Measurements from ENCODE around the gene RALGAPA2. TPM values are rescaled to one million over a fixed set of nuclear protein-coding genes. Genes with fewer than 3 reads are reported as not detected.
"Not testable (repeated sequence)": the region's sequence is repeated elsewhere in the genome, so short reads cannot be mapped to it uniquely, and the experiment has no call there.

Gene RALGAPA2
- total RNA-seq, 1 experiment from 2014 or later, result 20.1 TPM

DNA sequence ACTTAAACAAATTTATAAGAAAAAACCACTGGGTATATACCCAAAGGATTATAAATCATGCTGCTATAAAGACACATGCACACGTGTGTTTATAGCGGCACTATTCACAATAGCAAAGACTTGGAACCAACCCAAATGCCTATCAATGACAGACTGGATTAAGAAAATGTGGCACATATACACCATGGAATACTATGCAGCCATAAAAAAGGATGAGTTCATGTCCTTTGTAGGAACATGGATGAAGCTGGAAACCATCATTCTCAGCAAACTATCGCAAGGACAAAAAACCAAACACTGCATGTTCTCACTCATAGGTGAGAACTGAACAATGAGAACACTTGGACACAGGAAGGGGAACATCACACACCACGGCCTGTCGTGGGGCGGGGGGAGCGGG is 169.1 kb downstream of the RALGAPA2 start:
- DNase-seq (ENCODE audit: low spot score), result not testable (repeated sequence)

DNA sequence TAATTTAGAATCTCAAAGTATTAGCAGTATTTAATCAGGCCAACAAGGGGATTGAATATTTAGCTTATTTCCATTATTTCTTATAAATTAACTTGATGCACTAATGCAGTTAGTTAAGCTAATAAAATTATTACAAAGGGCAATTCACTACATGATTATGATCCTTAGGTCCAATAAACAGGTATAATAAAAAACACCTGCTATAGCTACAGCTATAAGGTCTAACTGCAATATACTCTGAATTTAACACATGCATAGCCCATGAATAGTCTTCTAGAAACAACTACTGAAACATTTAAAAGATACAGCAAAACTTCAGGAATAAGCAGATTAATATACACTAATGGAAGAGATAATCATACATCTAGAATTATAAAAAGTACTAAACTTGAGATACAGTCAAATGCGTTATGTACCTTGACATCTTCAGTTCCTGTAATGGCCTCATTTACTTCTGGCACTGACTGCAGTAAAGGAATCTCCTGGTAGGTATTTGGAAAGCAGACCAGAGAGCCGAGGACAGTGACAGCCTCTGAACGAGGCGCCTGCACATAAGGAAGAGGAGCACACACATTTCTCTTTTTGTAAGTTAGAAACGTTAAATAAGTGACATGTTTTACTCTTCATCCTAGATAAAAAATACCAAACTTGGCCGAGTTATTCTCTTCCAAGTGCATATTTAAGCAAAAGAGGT is 176.1 kb downstream of the RALGAPA2 start:
- DNase-seq (ENCODE audit: low spot score), result no peak

DNA sequence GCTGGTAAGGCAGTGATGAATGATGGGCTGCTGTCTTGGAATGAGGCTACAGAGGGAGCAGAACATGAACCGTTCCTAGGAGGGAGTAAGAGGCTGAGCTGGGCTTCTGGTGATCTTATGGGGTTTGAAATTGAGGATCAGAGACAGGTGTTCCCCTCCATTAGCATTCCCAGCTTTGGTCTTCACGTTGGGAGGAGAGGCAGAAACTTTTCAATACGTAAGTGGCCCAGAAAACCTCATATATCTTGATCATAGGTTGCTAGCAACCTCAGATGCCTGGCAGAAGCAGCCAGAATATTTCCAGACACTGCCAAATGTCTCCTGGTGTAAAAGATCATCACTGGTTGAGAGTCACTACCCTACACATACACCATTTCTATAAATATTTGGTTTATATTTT is 177.4 kb downstream of the RALGAPA2 start:
- no peak for DNase-seq (ENCODE audit: low spot score)

DNA sequence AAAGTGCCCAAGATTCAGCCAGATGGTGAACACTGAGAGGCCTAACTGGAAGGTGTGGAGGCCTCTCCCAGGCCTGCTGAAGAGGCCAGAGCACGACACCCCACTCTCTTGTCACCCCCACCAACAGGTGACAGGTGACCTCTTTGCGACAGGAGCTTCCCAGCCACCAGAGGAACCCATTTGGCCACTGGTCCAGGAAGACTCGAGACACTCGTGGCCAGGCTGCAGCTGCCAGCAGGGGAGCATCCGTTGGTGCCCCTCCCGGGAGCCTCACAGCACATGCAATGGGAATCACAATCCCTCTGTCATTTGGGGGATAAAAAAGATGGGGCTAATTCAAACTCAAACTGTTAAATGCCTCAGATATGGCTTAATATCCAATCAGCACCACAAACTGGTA is 181.2 kb downstream of the RALGAPA2 start:
- DNase-seq (ENCODE audit: low spot score), result no peak

DNA sequence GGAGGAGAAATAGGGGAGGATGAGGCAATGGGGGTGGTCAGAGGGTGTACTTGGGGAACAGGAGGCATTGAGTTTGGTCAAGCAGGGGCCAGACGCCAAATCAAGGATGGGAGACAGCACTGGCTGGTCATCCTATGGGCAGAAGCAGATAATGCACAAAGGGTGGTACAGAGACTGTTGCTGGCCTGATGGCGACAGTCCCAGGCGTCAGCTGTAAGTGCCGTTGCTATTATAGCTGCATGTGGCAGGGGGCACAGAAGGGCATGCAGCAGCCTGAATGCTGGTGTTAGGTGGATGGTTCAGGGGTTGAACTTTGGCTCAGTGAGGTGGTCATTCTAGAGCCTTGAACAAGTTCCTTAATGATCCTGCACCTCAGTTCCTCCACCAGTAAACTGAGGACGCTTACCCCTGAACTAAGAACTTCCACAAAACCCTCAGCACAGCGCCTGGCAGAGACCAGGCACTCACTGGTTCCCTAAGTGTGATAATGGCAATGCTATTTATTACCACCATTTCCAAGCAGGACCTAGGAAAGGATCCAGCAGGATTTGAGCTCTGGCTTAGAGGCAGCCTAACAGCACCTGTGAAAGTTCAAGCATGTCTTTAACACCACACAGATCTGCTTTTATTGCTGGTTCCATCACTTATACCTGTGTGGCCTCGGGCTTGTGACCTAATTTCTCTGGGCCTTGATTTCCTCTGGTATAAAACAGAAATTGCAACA is 181.9 kb downstream of the RALGAPA2 start:
- DNase-seq (ENCODE audit: low spot score), result no peak

DNA sequence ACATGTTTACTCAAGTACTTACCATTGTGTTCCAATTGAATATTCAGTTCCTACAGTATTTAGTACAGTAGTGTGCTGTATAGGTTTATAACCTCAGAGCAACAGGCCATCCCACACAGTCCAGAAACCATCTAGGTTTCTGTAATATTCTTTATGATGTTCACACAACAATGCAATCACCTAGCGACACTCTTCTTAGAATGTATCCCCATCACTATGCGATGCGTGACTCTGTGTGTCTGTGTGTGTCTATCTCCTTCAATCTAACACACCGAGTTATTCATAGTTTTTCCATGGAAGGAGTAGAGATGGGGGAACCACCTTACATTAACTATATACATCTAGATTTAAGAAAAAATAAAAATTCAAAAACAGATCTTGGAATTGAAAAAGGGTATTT is 182.8 kb downstream of the RALGAPA2 start:
- no peak for DNase-seq (ENCODE audit: low spot score)

DNA sequence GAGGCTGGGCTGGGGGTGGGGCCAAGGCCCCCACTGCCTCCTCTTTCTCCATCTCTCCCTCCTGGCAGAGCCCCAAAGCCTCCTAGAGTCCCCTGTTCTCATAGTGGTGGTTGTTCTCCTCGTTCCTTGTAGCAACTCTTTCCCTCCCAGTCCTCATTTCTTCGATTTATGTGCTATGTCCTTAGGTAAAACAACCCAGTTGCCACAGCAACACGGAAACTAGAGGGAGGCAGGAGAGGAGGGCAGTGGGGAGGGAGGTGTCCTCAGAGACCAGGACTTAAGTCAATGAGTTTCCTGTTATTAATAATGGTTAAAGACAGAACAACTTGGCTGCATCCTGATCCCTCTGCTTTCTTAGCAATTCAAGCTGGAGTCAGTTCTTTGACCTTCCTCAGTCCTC is 183.6 kb downstream of the RALGAPA2 start:
- DNase-seq (ENCODE audit: low spot score), result no peak

DNA sequence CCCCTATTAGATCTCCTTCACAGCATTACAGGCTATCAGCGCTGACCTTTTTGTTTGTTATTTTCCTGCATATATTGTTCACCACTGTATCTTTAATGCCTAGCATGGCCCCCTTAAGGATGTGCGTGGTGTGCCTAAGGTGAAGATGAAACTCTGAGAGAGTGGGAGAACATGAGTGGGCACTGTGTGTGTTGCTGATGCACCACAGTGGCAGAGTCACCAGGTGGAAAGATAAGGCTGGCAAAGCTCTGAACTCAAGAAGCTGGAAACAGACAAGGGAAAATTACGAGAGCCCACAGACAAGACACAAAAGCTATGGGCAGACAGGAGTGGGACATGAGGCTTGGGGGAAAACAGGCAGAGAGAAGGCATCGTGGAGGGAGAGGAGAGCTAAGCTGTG is 184.8 kb downstream of the RALGAPA2 start:
- no peak for DNase-seq (ENCODE audit: low spot score)

DNA sequence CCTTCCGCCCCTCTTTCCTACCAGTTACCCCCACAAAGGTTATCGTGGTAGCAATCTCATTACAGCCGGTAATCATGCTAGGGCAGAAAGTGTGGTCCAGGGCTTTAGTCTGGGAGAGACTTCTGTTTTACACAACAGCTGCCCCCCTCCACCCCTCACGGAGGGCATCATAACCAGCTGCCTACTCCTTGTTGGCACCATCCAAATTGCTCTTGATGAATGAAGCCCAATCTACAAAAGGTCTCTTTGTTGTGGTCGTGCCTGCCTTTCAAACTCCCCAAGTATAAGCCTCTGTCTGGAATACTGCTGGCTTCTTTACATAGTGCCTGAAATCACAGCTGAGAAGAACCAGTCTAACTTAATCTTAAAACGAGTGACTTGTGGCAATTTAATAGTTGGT is 186.7 kb downstream of the RALGAPA2 start:
- no peak for DNase-seq (ENCODE audit: low spot score)

DNA sequence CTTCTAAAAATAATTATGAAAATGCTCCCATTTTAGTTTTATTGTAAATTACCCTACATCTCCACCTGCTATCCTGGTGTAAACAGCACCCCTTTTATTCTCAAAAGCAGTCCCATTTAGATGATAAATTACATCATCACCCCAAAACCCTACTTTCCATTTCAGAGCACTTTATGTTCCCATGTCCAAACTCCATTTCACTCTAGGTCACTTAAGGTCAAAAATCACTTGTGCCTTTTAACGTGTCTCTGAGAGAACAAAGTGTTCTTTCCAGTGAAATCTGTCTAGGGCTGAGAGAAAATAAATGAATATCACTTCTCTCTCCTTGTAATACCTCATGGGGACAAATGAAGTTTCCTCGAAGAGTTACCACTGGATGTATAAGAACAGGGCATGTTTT is 187.2 kb downstream of the RALGAPA2 start:
- DNase-seq (ENCODE audit: low spot score), result no peak

DNA sequence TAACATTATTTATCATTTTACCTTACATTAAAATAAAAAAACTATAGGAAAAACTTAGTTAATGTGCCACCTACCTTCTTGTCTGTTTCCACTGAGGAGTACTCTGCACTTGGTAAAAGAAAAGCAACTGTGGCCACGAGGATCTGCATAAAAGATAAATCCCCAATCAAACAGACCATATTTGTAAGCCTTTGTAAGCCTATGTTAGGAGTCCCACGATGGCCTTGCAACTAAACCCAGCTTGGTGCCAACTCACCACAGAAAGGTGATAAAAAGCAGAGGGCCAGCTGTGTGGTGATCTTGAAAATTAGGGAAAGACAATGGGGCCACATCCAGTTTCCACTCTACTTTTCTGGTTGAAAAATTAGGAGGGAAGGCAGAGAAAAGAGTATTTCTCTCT is 187.7 kb downstream of the RALGAPA2 start:
- no peak for DNase-seq (ENCODE audit: low spot score)

DNA sequence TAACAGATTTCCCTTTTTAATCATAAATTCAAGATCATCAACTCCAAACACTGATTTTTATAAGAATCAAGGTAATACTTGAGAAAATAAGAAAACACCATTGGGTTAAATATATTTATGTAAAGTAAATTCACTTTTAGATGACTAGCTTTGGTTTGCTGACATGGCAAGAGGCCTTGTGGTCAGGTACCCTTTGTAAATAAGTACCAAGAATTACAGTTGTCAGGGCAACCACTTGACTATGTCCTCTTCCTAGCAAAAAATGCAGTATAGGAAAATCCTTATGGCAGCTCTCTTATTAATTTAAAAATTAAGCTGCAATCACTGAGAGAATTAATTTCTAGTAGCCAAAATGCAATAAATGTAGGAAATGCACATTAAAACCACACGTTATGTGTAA is 190.7 kb downstream of the RALGAPA2 start:
- DNase-seq (ENCODE audit: low spot score), result no peak

DNA sequence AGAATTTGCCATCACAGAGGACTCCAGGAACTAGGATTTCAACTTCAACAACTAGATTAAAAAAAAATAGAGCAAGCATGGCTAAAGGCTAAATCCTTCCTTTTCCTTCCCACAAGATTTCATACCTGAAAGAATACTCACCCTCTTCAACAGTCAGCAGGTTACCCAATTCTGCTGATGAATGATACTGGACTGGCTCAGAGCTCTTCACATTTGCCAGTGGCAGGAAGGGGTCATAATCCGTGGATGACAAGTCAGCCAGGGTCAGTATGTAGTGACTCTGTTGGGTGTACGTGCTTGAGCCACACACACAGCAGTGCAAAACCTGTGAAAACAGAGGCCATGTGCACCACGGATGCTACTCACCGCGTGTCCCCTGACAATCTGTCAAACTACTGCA is 191.7 kb downstream of the RALGAPA2 start:
- no peak for DNase-seq (ENCODE audit: low spot score)

DNA sequence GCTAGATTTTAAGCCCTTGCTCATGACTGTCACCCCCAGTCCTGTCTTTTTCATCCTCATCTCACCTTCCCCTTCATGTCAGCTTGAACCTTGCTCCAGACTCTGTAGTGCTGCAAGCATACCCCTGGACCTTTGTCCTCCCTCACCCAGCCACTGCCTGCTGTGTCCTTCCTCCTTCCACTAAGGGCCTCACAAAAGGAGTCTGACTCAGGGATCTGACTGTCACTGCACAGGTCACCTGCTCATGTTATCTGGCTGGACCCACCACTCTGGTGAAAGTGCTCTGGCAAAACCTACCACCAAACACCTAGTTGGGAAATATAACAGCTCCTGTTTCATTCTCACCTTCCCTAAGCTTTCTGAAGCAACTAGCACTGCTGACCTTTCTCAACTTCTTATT is 193.2 kb downstream of the RALGAPA2 start:
- no peak for DNase-seq (ENCODE audit: low spot score)

DNA sequence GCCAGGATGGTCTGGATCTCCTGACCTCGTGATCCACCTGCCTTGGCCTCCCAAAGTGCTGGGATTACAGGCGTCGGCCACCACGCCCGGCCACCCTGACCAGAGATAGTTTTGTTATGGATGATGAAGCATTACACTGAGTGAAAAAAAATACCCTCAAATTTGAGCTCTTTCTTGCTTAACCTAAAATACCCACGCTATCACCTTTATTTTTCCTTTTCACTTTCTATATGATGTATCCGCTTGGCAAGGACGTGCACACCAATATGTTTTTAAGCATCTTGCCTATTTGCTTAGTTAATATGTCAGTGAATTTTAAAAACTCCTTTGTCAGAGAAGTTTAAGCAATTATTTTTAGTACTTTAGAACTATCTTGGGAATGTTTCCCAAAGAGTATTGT is 194.2 kb downstream of the RALGAPA2 start:
- no peak for DNase-seq (ENCODE audit: low spot score)

DNA sequence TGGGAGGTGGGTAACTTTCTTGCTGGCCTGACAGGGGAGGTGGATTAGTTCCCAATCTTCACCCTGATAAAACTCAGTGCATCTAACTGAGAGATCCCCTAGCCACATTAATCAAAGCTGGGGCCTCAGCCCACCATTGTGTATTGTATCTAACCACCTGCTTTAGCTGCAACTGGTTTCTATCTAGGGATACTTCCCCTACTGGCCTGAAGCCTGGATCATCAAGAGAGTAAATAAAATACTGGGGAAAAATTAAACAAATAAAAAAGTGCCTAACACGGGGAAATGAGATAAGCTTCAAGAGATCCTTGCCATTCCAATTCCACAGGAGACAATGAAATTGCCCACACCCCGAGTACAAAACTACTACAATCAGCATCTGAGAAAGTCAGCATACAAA is 195.1 kb downstream of the RALGAPA2 start:
- DNase-seq (ENCODE audit: low spot score), result no peak

DNA sequence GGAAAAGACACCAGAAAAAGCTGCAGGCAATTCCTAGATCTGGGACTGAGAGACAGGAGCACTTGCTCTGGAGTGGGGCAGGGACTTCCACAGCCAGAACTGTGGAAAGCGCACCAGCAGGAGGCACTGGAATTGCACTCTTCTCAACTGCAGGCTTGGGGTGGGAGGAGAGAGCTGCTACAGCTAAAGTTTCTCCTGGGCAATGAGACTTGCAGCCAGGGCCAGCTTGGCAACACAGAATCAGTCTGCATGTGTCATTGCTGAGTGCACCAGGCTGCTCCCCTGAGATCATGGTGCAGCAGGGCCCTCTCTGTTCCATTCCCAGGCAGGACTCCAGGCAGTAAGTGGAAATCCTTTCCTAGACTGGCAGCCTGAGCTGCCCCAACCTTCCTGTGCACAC is 198.7 kb downstream of the RALGAPA2 start:
- DNase-seq (ENCODE audit: low spot score), result no peak

DNA sequence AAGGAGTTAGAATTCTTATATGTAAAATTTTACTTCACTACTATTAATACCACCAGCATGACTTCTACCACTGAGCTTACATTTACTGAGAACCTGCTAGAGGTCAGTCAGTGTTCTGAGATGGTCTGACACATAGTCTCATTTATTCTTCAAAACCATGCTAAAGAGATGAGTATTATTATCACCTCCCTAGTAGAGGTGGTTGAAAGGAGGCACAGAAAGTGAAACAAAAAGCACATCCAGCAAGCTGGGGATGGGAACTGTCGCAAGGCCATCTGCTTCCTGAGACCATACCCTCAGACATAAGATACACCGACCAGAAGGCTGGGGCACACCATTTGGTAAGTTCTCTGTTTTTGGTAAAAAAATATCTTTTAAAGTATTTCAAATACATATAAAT is 206.9 kb downstream of the RALGAPA2 start:
- DNase-seq (ENCODE audit: low spot score), result no peak

DNA sequence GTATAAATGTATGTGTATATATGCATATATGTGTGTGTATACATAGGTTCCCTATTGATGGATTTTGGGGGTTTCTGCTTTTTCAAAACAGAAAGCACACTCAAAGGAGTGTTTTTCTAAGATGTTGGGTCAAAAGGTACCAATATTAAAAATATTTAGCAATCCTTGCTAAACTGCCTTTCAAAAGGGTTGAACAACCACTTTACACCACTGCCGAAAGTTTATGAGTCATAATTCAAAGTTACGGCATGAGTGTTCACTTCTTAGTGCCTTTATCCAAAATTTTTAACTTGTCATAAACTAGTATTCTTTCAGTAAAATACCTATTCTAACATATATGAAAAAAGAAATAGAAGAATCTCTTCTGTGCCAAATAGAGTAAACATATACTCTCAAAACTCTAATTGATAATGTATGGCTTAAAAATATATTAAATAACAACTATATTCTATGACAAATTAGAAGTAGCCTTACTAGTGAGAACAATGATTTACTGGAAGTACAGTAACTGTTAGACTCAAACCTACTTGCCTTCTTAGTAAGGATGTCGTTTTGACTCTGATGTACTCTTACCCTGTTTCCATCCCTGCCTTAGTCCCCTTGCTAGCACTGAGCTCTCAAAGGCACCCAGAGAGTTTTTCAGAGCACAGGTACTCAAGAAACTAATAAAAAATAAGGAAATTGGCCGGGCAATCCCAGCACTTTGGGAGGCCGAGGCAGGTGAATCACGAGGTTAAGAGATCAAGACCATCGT is 208.5 kb downstream of the RALGAPA2 start:
- no peak for DNase-seq (ENCODE audit: low spot score)

DNA sequence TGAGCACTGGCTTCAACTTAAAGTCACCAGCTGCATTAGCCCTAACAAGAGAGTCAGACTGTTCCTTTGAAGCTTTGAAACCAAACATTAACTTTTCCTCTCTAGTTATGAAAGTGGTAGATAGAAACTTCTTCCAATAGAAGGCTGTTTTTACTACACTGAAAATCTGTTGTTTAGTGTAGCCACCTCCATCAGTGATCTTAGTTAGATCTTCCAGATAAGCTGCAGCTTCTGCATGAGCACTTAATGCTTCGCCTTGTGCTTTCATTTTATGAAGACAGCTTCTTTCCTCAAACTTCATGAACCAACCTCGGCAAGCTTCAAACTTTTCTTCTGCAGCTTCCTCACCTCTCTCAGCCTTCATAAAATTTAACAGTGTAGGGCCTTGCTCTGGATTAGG is 211.3 kb downstream of the RALGAPA2 start:
- no peak for DNase-seq (ENCODE audit: low spot score)

DNA sequence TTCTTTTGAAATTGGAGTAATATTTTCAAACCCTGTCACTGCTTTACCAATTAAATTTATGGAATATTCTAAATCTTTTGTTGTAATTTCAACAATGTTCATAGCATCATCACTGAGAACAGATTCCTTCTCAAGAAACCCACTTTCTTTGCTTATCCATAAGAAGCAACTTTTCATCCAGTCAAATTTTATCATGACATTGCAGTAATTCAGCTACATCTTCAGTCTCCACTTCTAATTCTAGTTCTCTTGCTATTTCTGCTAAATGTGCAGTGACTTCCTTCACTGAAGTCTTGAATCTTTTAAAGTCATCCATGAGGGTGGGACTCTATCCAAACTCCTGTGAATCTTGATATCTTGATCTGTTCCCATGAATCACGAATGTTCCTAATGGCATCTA is 212.1 kb downstream of the RALGAPA2 start:
- no peak for DNase-seq (ENCODE audit: low spot score)

DNA sequence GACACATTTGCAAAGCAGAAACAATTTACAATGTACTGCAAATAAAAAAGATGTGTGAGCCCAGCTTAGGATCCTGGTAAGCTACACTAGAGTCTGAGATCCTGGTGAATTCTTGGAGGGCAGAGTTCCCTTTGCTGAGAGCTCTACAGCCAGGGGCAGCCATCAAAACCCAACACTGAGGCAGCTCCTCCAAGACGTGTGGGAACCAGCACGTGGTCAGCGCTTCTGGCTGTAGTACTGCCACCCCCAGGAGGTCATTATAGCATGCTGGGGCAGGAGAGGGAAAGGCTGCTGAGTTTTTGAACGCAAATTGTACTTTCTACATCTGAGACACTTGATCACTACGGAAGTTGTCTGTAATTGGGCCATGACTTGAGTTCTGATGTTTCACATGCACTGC is 213.0 kb downstream of the RALGAPA2 start:
- no peak for DNase-seq (ENCODE audit: low spot score)
